ENCODE results near the gene LPCAT3. TPM values are rescaled to one million over a fixed set of nuclear protein-coding genes. Genes with fewer than 3 reads are reported as not detected.
A peak's percentile ranks its signal among the peaks of the same experiment; 100 is the strongest.

LPCAT3 gene
- total and polyA plus RNA-seq, 2 of the 13 experiments (the other 11 are each of a cell fraction or from before 2014, with no cell fraction given), result 44.5 to 64.3 TPM

DNA sequence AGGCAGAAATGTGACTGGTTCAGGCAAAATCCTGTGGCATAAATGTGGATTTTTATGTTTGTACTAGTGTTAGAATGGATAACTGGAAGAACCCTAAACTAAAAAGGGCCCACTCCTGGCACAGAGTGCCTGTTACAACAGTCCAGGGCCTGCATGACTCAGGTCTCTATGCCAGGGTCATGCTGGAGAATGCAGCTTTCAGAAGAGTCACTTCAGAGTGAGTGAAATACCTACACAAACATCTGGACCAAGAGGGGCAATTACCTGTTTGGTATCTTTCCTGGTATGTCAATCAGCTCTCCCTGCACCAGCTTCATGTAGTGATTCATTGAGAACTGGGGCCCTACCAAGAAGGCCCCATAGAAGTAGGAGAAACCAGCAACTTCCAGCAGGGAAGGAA lies 37.5 kb downstream of the LPCAT3 start (continued):
- no peak for TF ChIP-seq SOX13 (IDR thresholded peaks at IDR 0.05)
- no peak for TF ChIP-seq SOX13 (CRISPR knock-in tag; conservative IDR thresholded peaks at IDR 0.05 in 1 of 2, IDR thresholded peaks at IDR 0.05 in 1 of 2)
- no peak for TF ChIP-seq SP5 (CRISPR knock-in tag; IDR thresholded peaks at IDR 0.05; ENCODE audit: borderline replicate concordance, low read depth)
- TF ChIP-seq, protein P1, sequence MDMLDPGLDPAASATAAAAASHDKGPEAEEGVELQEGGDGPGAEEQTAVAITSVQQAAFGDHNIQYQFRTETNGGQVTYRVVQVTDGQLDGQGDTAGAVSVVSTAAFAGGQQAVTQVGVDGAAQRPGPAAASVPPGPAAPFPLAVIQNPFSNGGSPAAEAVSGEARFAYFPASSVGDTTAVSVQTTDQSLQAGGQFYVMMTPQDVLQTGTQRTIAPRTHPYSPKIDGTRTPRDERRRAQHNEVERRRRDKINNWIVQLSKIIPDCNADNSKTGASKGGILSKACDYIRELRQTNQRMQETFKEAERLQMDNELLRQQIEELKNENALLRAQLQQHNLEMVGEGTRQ (IDR thresholded peaks at IDR 0.05; ENCODE audit: low read depth, low read length), result no peak
- TF ChIP-seq, protein P1 (CRISPR knock-in tag; IDR thresholded peaks at IDR 0.05; ENCODE audit: borderline replicate concordance), result no peak
- peak; percentile 98 for TF ChIP-seq ZNF205 (CRISPR knock-in tag; IDR thresholded peaks at IDR 0.05)
- TF ChIP-seq ZFY (CRISPR knock-in tag; IDR thresholded peaks at IDR 0.05), result peak; percentile 22; the same call in 1 of the 2 replicates
- TF ChIP-seq AKAP8 (CRISPR knock-in tag; IDR thresholded peaks at IDR 0.05), result no peak
- TF ChIP-seq ZKSCAN8 (CRISPR knock-in tag; IDR thresholded peaks at IDR 0.05; ENCODE audit: borderline replicate concordance), result no peak
- TF ChIP-seq, protein P2, sequence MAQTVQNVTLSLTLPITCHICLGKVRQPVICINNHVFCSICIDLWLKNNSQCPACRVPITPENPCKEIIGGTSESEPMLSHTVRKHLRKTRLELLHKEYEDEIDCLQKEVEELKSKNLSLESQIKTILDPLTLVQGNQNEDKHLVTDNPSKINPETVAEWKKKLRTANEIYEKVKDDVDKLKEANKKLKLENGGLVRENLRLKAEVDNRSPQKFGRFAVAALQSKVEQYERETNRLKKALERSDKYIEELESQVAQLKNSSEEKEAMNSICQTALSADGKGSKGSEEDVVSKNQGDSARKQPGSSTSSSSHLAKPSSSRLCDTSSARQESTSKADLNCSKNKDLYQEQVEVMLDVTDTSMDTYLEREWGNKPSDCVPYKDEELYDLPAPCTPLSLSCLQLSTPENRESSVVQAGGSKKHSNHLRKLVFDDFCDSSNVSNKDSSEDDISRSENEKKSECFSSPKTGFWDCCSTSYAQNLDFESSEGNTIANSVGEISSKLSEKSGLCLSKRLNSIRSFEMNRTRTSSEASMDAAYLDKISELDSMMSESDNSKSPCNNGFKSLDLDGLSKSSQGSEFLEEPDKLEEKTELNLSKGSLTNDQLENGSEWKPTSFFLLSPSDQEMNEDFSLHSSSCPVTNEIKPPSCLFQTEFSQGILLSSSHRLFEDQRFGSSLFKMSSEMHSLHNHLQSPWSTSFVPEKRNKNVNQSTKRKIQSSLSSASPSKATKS (CRISPR knock-in tag; IDR thresholded peaks at IDR 0.05), result no peak
- no peak for TF ChIP-seq MBD4 (IDR thresholded peaks at IDR 0.05; ENCODE audit: borderline replicate concordance, low read length)
- TF ChIP-seq, protein P3, sequence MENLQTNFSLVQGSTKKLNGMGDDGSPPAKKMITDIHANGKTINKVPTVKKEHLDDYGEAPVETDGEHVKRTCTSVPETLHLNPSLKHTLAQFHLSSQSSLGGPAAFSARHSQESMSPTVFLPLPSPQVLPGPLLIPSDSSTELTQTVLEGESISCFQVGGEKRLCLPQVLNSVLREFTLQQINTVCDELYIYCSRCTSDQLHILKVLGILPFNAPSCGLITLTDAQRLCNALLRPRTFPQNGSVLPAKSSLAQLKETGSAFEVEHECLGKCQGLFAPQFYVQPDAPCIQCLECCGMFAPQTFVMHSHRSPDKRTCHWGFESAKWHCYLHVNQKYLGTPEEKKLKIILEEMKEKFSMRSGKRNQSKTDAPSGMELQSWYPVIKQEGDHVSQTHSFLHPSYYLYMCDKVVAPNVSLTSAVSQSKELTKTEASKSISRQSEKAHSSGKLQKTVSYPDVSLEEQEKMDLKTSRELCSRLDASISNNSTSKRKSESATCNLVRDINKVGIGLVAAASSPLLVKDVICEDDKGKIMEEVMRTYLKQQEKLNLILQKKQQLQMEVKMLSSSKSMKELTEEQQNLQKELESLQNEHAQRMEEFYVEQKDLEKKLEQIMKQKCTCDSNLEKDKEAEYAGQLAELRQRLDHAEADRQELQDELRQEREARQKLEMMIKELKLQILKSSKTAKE (CRISPR knock-in tag; IDR thresholded peaks at IDR 0.05; ENCODE audit: borderline replicate concordance), result no peak
- TF ChIP-seq CBX2 (IDR thresholded peaks at IDR 0.05; ENCODE audit: low read depth, low read length), result no peak
- TF ChIP-seq CBX2 (CRISPR knock-in tag; IDR thresholded peaks at IDR 0.05; ENCODE audit: low read depth), result no peak
- TF ChIP-seq, protein P4, sequence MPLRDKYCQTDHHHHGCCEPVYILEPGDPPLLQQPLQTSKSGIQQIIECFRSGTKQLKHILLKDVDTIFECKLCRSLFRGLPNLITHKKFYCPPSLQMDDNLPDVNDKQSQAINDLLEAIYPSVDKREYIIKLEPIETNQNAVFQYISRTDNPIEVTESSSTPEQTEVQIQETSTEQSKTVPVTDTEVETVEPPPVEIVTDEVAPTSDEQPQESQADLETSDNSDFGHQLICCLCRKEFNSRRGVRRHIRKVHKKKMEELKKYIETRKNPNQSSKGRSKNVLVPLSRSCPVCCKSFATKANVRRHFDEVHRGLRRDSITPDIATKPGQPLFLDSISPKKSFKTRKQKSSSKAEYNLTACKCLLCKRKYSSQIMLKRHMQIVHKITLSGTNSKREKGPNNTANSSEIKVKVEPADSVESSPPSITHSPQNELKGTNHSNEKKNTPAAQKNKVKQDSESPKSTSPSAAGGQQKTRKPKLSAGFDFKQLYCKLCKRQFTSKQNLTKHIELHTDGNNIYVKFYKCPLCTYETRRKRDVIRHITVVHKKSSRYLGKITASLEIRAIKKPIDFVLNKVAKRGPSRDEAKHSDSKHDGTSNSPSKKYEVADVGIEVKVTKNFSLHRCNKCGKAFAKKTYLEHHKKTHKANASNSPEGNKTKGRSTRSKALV (CRISPR knock-in tag; IDR thresholded peaks at IDR 0.05), result no peak
- no peak for TF ChIP-seq SSRP1 (CRISPR knock-in tag; IDR thresholded peaks at IDR 0.05)
- TF ChIP-seq ZNF644 (CRISPR knock-in tag; IDR thresholded peaks at IDR 0.05; ENCODE audit: low read depth), result no peak
- TF ChIP-seq DNMT3B (CRISPR knock-in tag; conservative IDR thresholded peaks at IDR 0.05), result no peak
- no peak for TF ChIP-seq ADNP (CRISPR knock-in tag; IDR thresholded peaks at IDR 0.05)
- TF ChIP-seq ZBTB49 (CRISPR knock-in tag; IDR thresholded peaks at IDR 0.05; ENCODE audit: borderline replicate concordance), result no peak
- no peak for TF ChIP-seq ZNF430 (CRISPR knock-in tag; IDR thresholded peaks at IDR 0.05)
- no peak for TF ChIP-seq PCBP2 (optimal IDR thresholded peaks at IDR 0.05; ENCODE audit: low read depth, low read length, poor library complexity, severe bottlenecking)

Measured in HepG2 (cell line).